GM19099 (cell line): Measurements from ENCODE around the gene MFAP5.

Experiments used
- POLR2A ChIP-seq: IDR thresholded peaks from 3 replicates; pipeline ENCODE4 v1.6.1; 2011; ENCODE audit warnings: low read depth; ENCODE audit not compliant: insufficient read length; ENCODE audit errors: extremely low read depth

MFAP5 gene

DNA sequence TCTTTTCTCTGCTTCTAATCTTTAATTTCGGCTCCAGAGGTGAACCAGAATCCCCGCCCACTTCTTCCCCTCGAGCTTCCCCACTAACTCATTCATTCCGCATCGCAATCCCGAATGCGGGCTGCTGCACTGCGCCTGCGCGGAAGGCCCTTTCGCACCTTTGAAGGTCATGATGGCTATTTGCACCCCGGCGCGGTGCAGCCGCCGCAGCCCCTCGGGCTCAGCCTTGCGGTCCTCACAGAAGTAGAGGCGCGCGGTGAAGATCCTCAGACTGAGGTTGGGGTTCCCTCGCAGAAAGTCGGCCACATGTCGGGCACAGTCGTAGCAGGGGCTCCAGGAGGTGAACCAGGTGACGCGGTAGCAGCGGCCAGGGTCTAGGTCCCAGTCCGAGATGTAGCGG lies 57.6 kb downstream of the MFAP5 start:
- no peak for TF ChIP-seq POLR2A

DNA sequence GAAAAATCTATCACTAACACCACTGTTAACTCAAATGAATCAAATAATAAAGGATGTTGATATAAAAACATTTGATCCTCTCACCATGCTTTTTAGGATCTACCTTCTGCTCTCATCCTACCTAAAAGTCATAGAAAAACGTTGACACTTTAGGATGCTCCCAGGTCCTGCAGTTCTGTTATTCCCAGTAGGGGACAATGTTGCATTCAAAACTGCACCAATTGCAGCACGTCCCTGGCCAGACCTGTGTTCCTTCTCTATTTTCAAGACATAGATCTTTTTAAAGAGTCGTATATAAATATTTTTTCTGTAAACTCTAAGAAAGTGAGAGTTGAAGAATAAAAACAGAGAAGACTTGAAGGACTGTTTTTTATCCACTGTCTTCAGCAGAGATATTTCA lies 58.8 kb downstream of the MFAP5 start:
- no peak for TF ChIP-seq POLR2A

GRCh38 chr12:8603286-8603685 lies 59.3 kb downstream of the MFAP5 start:
- no peak for TF ChIP-seq POLR2A

DNA sequence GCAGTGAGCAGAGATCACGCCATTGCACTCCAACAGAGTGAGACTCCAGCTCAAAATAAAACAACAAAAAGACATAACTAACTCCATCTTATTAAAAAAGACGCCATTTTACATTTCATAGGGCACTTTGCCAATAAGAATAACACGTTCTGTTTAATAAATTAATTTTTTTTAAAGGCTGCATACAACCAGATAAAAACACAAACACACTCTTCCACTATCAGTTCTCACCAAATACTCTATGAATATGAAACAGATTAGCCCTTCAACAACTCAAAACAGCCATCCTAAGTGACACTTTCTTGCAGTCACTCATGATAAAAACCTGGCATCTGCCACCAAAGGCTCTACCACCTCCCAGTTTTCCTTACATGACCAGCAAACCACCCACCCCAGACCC lies 66.1 kb downstream of the MFAP5 start:
- no peak for TF ChIP-seq POLR2A
